H1 (cell line): ENCODE measurements around the gene ZNF214. TPM values are rescaled to one million over a fixed set of nuclear protein-coding genes. Genes with fewer than 3 reads are reported as not detected.

ENCODE experiments used
- CTCF ChIA-PET: fragments of 300-600 bp; sonication (Branson Sonifier 250); formaldehyde crosslinking; loops from one replicate; lab custom pipeline; 2021; ENCODE audit not compliant: partially characterized antibody; lab: Charles Lee
- POLR2A ChIA-PET: fragments of 300-600 bp; sonication (Branson Sonifier 250); formaldehyde crosslinking; loops from one replicate; lab custom pipeline; 2021; ENCODE audit warnings: inconsistent platforms; ENCODE audit not compliant: partially characterized antibody; lab: Charles Lee
- DNase-seq, 2 experiments: peaks; one replicate each; pipeline versions ENCODE4 v3.0.0 to v3.0.0-alpha.2; 2010 to 2022; ENCODE audit warnings: low spot score in 2 of 2, low read depth in 1 of 2, mixed read lengths in 1 of 2
- FAIRE-seq: peaks from 2 replicates; lab custom pipeline; 2011; peaks lifted over from hg19 to GRCh38; lab: Jason Lieb, UNC
- H2AFZ ChIP-seq: 2 replicates; pipeline ENCODE4 v1.8.1; 2012; ENCODE audit warnings: low read length, inconsistent platforms
- H2AK5ac ChIP-seq: 2 replicates; pipeline ENCODE4 v1.6.1; 2013; ENCODE audit warnings: low read depth, low read length
- H2BK120ac ChIP-seq: replicated peaks from 2 replicates; pipeline ENCODE3; 2013; ENCODE audit warnings: low read depth, low read length, inconsistent platforms
- H2BK12ac ChIP-seq: 2 replicates; pipeline ENCODE4 v1.6.1; 2013; ENCODE audit warnings: low read depth, low read length
- H2BK15ac ChIP-seq: 2 replicates; pipeline ENCODE4 v1.6.1; 2013; ENCODE audit warnings: low read length
- H2BK20ac ChIP-seq: 2 replicates; pipeline ENCODE4 v1.6.1; 2013; ENCODE audit warnings: low read length
- H2BK5ac ChIP-seq: 2 replicates; pipeline ENCODE4 v1.6.1; 2013; ENCODE audit warnings: low read depth, low read length
- H3K14ac ChIP-seq: 2 replicates; pipeline ENCODE4 v1.6.1; 2013; ENCODE audit warnings: inconsistent platforms; ENCODE audit not compliant: insufficient read length
- H3K18ac ChIP-seq: 2 replicates; pipeline ENCODE4 v1.6.1; 2013; ENCODE audit warnings: low read length; ENCODE audit errors: extremely low read depth
- H3K23ac ChIP-seq: 2 replicates; pipeline ENCODE4 v1.6.1; 2013; ENCODE audit warnings: inconsistent platforms; ENCODE audit not compliant: insufficient read length
- H3K23me2 ChIP-seq: 2 replicates; pipeline ENCODE4 v1.6.1; 2013; ENCODE audit warnings: low read depth, low read length
- H3K27ac ChIP-seq: 2 replicates; pipeline ENCODE4 v1.6.1; 2011; ENCODE audit warnings: low read depth, low read length, inconsistent platforms
- H3K27me3 ChIP-seq, 4 experiments: replicated peaks in 1 of 4; 1 replicate in 1 of 4; 2 replicates in 3 of 4; pipeline versions ENCODE4 v1.6.1 to v1.8.1; 2011 to 2013; ENCODE audit warnings: low read length in 3 of 4, mild to moderate bottlenecking in 3 of 4, inconsistent platforms in 2 of 4, mixed read lengths in 2 of 4, moderate library complexity in 1 of 4; ENCODE audit not compliant: control insufficient read depth in 3 of 4, insufficient read depth in 3 of 4; ENCODE audit errors: extremely low read depth in 1 of 4
- H3K36me3 ChIP-seq, 4 experiments: 2 replicates each; pipeline versions ENCODE4 v1.6.1 to v1.8.1; 2011 to 2013; ENCODE audit warnings: mild to moderate bottlenecking in 4 of 4, low read length in 3 of 4, moderate library complexity in 2 of 4, control low read depth in 1 of 4, inconsistent platforms in 1 of 4; ENCODE audit not compliant: insufficient read depth in 4 of 4, control insufficient read depth in 2 of 4
- H3K4ac ChIP-seq: replicated peaks from 2 replicates; pipeline ENCODE3; 2013; ENCODE audit warnings: low read length, low read depth, mixed read lengths, inconsistent platforms; ENCODE audit not compliant: insufficient read length
- H3K4me1 ChIP-seq, 4 experiments: replicated peaks in 1 of 4; 1 replicate in 1 of 4; 2 replicates in 3 of 4; pipeline versions ENCODE4 v1.6.1 to v1.8.1; 2011 to 2013; ENCODE audit warnings: low read length in 3 of 4, inconsistent platforms in 2 of 4, mixed read lengths in 1 of 4; ENCODE audit not compliant: insufficient read depth in 4 of 4, control insufficient read depth in 3 of 4
- H3K4me2 ChIP-seq, 2 experiments: 2 replicates each; pipeline versions ENCODE4 v1.6.1 to v1.8.1; 2011 to 2013; ENCODE audit warnings: low read depth in 2 of 2, low read length in 2 of 2, control low read depth in 1 of 2, inconsistent platforms in 1 of 2, mild to moderate bottlenecking in 1 of 2; ENCODE audit not compliant: insufficient read depth in 1 of 2
- H3K4me3 ChIP-seq, 4 experiments: fragments of 200-600, 300-600 bp in 1 of 4; sonication (generic), shearing (Covaris generic), sonication (Bioruptor Twin) in 1 of 4; 2 replicates each; pipeline versions ENCODE4 v1.5.1 to v1.8.1; 2011 to 2016; ENCODE audit warnings: low read length in 4 of 4, low read depth in 3 of 4, control low read depth in 2 of 4, inconsistent platforms in 2 of 4, mild to moderate bottlenecking in 2 of 4, mixed read lengths in 1 of 4, moderate library complexity in 1 of 4; ENCODE audit not compliant: insufficient read depth in 2 of 4; ENCODE audit errors: extremely low read depth in 1 of 4
- H3K56ac ChIP-seq: replicated peaks from 2 replicates; pipeline ENCODE3; 2013; ENCODE audit warnings: low read depth, mild to moderate bottlenecking, mixed read lengths, low read length, inconsistent platforms; ENCODE audit not compliant: insufficient read length
- H3K79me1 ChIP-seq: 2 replicates; pipeline ENCODE4 v1.6.1; 2013; ENCODE audit warnings: low read depth, low read length, control low read depth
- H3K79me2 ChIP-seq, 2 experiments: 2 replicates each; pipeline versions ENCODE4 v1.6.1 to v1.8.1; 2012 to 2013; ENCODE audit warnings: low read length in 2 of 2, mild to moderate bottlenecking in 2 of 2, inconsistent platforms in 1 of 2; ENCODE audit not compliant: insufficient read depth in 2 of 2, control insufficient read depth in 1 of 2
- H3K9ac ChIP-seq, 4 experiments: replicated peaks in 1 of 4; 1 replicate in 1 of 4; 2 replicates in 3 of 4; pipeline versions ENCODE4 v1.6.1 to v1.8.1; 2011 to 2013; ENCODE audit warnings: low read depth in 3 of 4, low read length in 3 of 4, control low read depth in 2 of 4, mild to moderate bottlenecking in 2 of 4, moderate library complexity in 2 of 4, inconsistent platforms in 1 of 4; ENCODE audit errors: extremely low read depth in 1 of 4
- H3K9me3 ChIP-seq, 2 experiments: 2 replicates each; pipeline versions ENCODE4 v1.6.1 to v1.8.1; 2012 to 2013; ENCODE audit warnings: mild to moderate bottlenecking in 2 of 2, moderate library complexity in 2 of 2, control low read depth in 1 of 2, inconsistent platforms in 1 of 2, low read depth in 1 of 2, low read length in 1 of 2, mixed read lengths in 1 of 2; ENCODE audit not compliant: insufficient read depth in 2 of 2
- H4K20me1 ChIP-seq, 2 experiments: replicated peaks in 1 of 2; 2 replicates each; pipeline versions ENCODE3 to v1.8.1; 2011 to 2013; ENCODE audit warnings: inconsistent platforms in 2 of 2, low read length in 2 of 2, mild to moderate bottlenecking in 1 of 2; ENCODE audit not compliant: insufficient read depth in 2 of 2, control insufficient read depth in 1 of 2
- H4K5ac ChIP-seq: 2 replicates; pipeline ENCODE4 v1.6.1; 2013; ENCODE audit warnings: low read length, low read depth, mixed read lengths, inconsistent platforms; ENCODE audit not compliant: insufficient read length
- H4K8ac ChIP-seq: 2 replicates; pipeline ENCODE4 v1.8.0; 2013; ENCODE audit warnings: mild to moderate bottlenecking, moderate library complexity, low read length, inconsistent platforms; ENCODE audit not compliant: insufficient read depth; ENCODE audit errors: extremely low read depth
- H4K91ac ChIP-seq: replicated peaks from 2 replicates; pipeline ENCODE3; 2013; ENCODE audit warnings: low read length, mixed read lengths, inconsistent platforms; ENCODE audit not compliant: insufficient read length
- ASH2L ChIP-seq: fragments of 200-600, 300-600 bp; sonication (generic); IDR thresholded peaks from one replicate; pipeline ENCODE4 v1.7.1; 2017; ENCODE audit warnings: low read length
- CREB1 ChIP-seq: IDR thresholded peaks from 2 replicates; pipeline ENCODE4 v1.6.1; 2012; ENCODE audit warnings: inconsistent platforms
- EZH2 ChIP-seq: fragments of 200-600 bp; sonication (generic); IDR thresholded peaks from 2 replicates; pipeline ENCODE4 v1.7.1; 2012; ENCODE audit warnings: low read depth, mild to moderate bottlenecking, moderate library complexity, low read length, inconsistent platforms; ENCODE audit not compliant: severe bottlenecking
- MAX ChIP-seq: IDR thresholded peaks from 2 replicates; pipeline ENCODE4 v1.6.1; 2012; ENCODE audit warnings: inconsistent platforms
- NRF1 ChIP-seq: IDR thresholded peaks from 2 replicates; pipeline ENCODE4 v1.6.1; 2011; ENCODE audit warnings: mild to moderate bottlenecking, low read depth, low read length, improper control_type of control experiment
- POLR2A ChIP-seq, 2 experiments: IDR thresholded peaks; 1 replicate in 1 of 2; 2 replicates in 1 of 2; pipeline ENCODE4 v1.6.1; 2011; ENCODE audit warnings: low read depth in 2 of 2, low read length in 2 of 2, mild to moderate bottlenecking in 2 of 2; ENCODE audit errors: control extremely low read depth in 1 of 2
- POU5F1 ChIP-seq: IDR thresholded peaks from 2 replicates; pipeline ENCODE4 v1.6.1; 2011; ENCODE audit warnings: low read depth, mild to moderate bottlenecking, low read length, moderate library complexity
- RAD21 ChIP-seq, 2 experiments: IDR thresholded peaks in 1 of 2; conservative IDR thresholded peaks in 1 of 2; 2 replicates each; pipeline ENCODE4 v1.6.1; 2011; ENCODE audit warnings: low read depth in 2 of 2, low read length in 2 of 2, improper control_type of control experiment in 1 of 2, inconsistent platforms in 1 of 2, mild to moderate bottlenecking in 1 of 2, moderate library complexity in 1 of 2
- RXRA ChIP-seq: IDR thresholded peaks from 2 replicates; pipeline ENCODE4 v1.6.1; 2011; ENCODE audit warnings: low read depth, mild to moderate bottlenecking, low read length, moderate library complexity; ENCODE audit not compliant: insufficient read depth
- SP1 ChIP-seq: IDR thresholded peaks from 2 replicates; pipeline ENCODE4 v1.6.1; 2011; ENCODE audit warnings: low read depth, low read length
- WGBS, 2 experiments: shearing (Covaris generic) in 1 of 2; methylation state at CpG; one replicate each; pipeline versions ENCODE4 v1.1.6 to v1.1.7; 2013 to 2015; ENCODE audit warnings: low lambda C conversion rate in 2 of 2, mixed read lengths in 2 of 2, inconsistent platforms in 1 of 2, low coverage in 1 of 2, missing lambda C conversion rate in 1 of 2; ENCODE audit not compliant: insufficient replicate concordance in 2 of 2, insufficient coverage in 1 of 2, insufficient read length in 1 of 2; ENCODE audit errors: extremely low coverage in 1 of 2, missing lambda C conversion rate in 1 of 2; 5-methylcytosine and 5-hydroxymethylcytosine counted together
- polyA plus RNA-seq, 7 experiments: library from polyadenylated mRNA; depleted of rRNA in 3 of 7; stranded (reverse) in 5 of 7; unstranded in 2 of 7; fragments of >200 nt in 5 of 7; fragments of 200-250 nt in 2 of 7; gene quantifications; 1 replicate in 5 of 7; 2 replicates in 1 of 7; 4 replicates in 1 of 7; pipeline versions ENCODE4 v1.2.1 to v1.2.3, GENCODE V29; 2011 to 2013; ENCODE audit warnings: missing spikeins in 2 of 7, mixed read lengths in 2 of 7
- total RNA-seq: library from RNA; stranded (reverse); fragmentation: NEBNext Ultra II Directional; extraction: Animal tissue kit (Norgen Biotek cat#: 25700); gene quantifications from 2 replicates; pipeline ENCODE4 v1.2.1, GENCODE V29; 2021

Gene ZNF214
- total and polyA plus RNA-seq, 2 of the 8 experiments (the other 6 are each of a cell fraction or from before 2014, with no cell fraction given) = 0.80 to 3.2 TPM

- Histone ChIP-seq H2BK12ac (no peak overlapping the region), H2AFZ (no peak overlapping the region), H2BK20ac (no peak overlapping the region), H3K79me1 (no peaks in the 10 kb centered on the region), H3K79me2 (no peaks in the 10 kb centered on the region), H4K8ac (no peak overlapping the region), H2BK5ac (no peak overlapping the region), H3K4me3 (no peak overlapping the region), H3K23ac (no peak overlapping the region), H3K4ac (no peak overlapping the region), H2AK5ac (no peak overlapping the region), H4K5ac (no peak overlapping the region), H3K4me2 (no peak overlapping the region), H3K27ac (no peak overlapping the region), H3K9me3 (no peaks in the 10 kb centered on the region), H3K36me3 (no peaks in the 10 kb centered on the region), H4K20me1 (no peaks in the 10 kb centered on the region), H2BK15ac (no peak overlapping the region), H4K91ac (no peak overlapping the region), H3K18ac (no peak overlapping the region), H3K4me1 (no peaks in the 10 kb centered on the region), H3K27me3 (no peaks in the 10 kb centered on the region), H3K9ac (no peak overlapping the region), H3K14ac (no peak overlapping the region), H2BK120ac (no peak overlapping the region), H3K23me2 (no peaks in the 10 kb centered on the region), H3K56ac (no peak overlapping the region)
- no peak for TF ChIP-seq ASH2L
- TF ChIP-seq NRF1 = no peak
- no peak for TF ChIP-seq MAX
- TF ChIP-seq RAD21 (IDR thresholded peaks at IDR 0.05 in 1 of 2, conservative IDR thresholded peaks at IDR 0.05 in 1 of 2; ENCODE audit: low read depth in 2 of 2, low read length in 2 of 2) = no peak
- TF ChIP-seq POLR2A (IDR thresholded peaks at IDR 0.05; ENCODE audit: control extremely low read depth in 1 of 2, low read depth in 2 of 2, low read length in 2 of 2) = no peak
- no peak for TF ChIP-seq EZH2
- TF ChIP-seq RXRA = no peak
- TF ChIP-seq POU5F1 = no peak
- TF ChIP-seq SP1 = no peak
- no peak for TF ChIP-seq CREB1
- WGBS, 2 experiments = 94% methylated on average over 6 of the region's 6 CpGs; no CpG with 5 or more reads in 1 of the 2 experiments
- DNase-seq (no peak), FAIRE-seq (no peak)
- ChIA-PET CTCF (no interaction called here), POLR2A (no interaction called here)
Observed at GRCh38 chr11:7056828-7057513, 36.8 kb upstream of the ZNF214 start.
